ENCODE results near the gene TCF12. TPM values are rescaled to one million over a fixed set of nuclear protein-coding genes. Genes with fewer than 3 reads are reported as not detected.

TCF12 gene
- total RNA-seq, 4 donors from 2014 or later = 93.9 to 165 (median 111) TPM

DNA sequence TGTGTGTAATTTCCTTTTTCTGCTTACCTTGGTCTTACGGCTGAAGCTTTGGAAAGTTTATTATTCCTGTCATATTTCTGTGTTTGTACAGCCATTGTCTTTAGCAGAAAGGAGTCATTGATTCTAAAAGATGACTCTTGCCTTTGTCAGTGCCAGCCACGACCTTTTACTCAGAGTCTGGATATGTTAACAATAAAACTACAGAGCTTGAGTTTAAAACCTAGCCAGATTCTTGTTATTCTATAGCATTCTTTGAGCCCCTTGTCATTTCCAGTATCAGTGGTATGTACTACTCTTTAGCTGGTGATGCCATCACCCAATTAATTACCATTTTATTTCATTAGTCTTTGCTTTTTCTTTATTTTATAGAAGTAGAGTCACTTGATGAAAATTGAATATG is 142.4 kb downstream of the TCF12 start:
- ATAC-seq (ENCODE audit: low FRiP score) (no peak), DNase-seq (ENCODE audit: low spot score) (no peak)
- no peak for TF ChIP-seq CTCF (IDR thresholded peaks at IDR 0.05)

- ATAC-seq (ENCODE audit: low FRiP score) = no peak
- no peak for DNase-seq (ENCODE audit: low spot score)
- no peak for TF ChIP-seq CTCF (IDR thresholded peaks at IDR 0.05)
These were observed 142.8 kb downstream of the TCF12 start for GRCh38 chr15:57061281-57061680.

DNA sequence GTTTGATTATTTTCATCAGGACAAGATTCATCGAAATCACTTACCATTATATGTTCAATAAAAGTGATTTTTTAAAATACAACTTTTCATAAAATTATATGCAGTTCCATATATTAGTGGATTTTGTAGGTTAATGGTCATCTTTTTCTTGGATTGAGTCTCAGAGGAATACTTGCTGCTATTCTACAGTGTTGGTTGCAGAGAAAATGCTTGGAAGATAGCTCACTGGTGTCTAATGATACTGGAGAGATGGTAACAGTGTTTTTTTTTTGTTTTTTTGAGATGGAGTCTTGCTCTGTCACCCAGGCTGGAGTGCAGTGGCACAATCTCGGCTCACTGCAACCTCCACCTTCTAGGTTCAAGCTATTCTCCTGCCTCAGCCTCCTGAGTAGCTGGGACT is 143.3 kb downstream of the TCF12 start:
- TF ChIP-seq CTCF (IDR thresholded peaks at IDR 0.05) = no peak
- DNase-seq (ENCODE audit: low spot score) = no peak
- no peak for ATAC-seq (ENCODE audit: low FRiP score)

- ATAC-seq (ENCODE audit: low FRiP score) (no peak), DNase-seq (ENCODE audit: low spot score) (no peak)
- TF ChIP-seq CTCF (IDR thresholded peaks at IDR 0.05) = no peak
These were observed 145.6 kb downstream of the TCF12 start for GRCh38 chr15:57064033-57064432.

- ATAC-seq (ENCODE audit: low FRiP score) (no peak), DNase-seq (ENCODE audit: low spot score) (no peak)
- TF ChIP-seq CTCF (IDR thresholded peaks at IDR 0.05) = no peak
These were observed 151.0 kb downstream of the TCF12 start for GRCh38 chr15:57069423-57069822.

GRCh38 chr15:57070674-57071073 is 152.2 kb downstream of the TCF12 start:
- ATAC-seq (ENCODE audit: low FRiP score) (no peak), DNase-seq (ENCODE audit: low spot score) (no peak)
- TF ChIP-seq CTCF (IDR thresholded peaks at IDR 0.05) = no peak

DNA sequence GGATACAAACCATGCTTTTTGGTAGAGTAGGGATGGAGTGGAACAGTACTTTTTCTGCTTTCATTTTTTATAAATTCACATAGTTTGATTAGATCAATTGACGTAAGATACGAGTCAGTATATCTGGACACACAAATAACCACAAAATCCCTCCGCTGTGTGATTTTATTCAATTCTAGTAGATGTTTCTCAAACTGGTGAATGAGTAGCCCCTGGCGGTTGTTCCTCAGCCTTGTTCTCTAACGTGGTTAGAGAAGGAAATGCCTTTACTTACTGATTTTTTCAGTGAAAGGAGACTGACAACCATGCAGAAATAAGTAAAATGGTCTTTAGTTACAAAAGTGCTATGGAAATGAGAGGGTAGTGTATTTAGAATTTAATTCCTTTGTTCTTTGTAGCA is 161.0 kb downstream of the TCF12 start:
- ATAC-seq (ENCODE audit: low FRiP score) (no peak), DNase-seq (ENCODE audit: low spot score) (no peak)
- TF ChIP-seq CTCF (IDR thresholded peaks at IDR 0.05) = no peak
